Stimulated activated CD4-positive, alpha-beta T cell treated with anti-CD3 and anti-CD28 coated beads, Interleukin-4, amount 100 ng/mL, for 24 hours (primary cell): ENCODE results near the gene RNF44.
A peak's percentile ranks its signal among the peaks of the same experiment; 100 is the strongest.
"Not testable (repeated sequence)": the region's sequence is repeated elsewhere in the genome, so short reads cannot be mapped to it uniquely, and the experiment has no call there.

ENCODE experiments used
- DNase-seq: peaks from one replicate; pipeline ENCODE4 v3.0.0-alpha.2; 2020

The RNF44 gene

GRCh38 chr5:176550937-176551336, 13.7 kb upstream of the RNF44 start:
- DNase-seq = not testable (repeated sequence)

GRCh38 chr5:176550275-176550831, 13.2 kb upstream of the RNF44 start:
- DNase-seq = no peak

- no peak for DNase-seq
These were observed 12.7 kb upstream of the RNF44 start for GRCh38 chr5:176549871-176550270.

GRCh38 chr5:176548967-176549444, 11.8 kb upstream of the RNF44 start, which contains the start of gene CDHR2:
Gene CDHR2 (plus strand): TSS chr5:176549342. CDS start chr5:176565353, 16,011 bp downstream.
- no peak for DNase-seq

GRCh38 chr5:176547802-176548201, 10.6 kb upstream of the RNF44 start:
- DNase-seq = peak; percentile 30

GRCh38 chr5:176545737-176546509, 8.7 kb upstream of the RNF44 start:
- no peak for DNase-seq

- no peak for DNase-seq
These were observed 8.2 kb upstream of the RNF44 start for GRCh38 chr5:176545388-176545736.

- DNase-seq = peak; percentile 73
These were observed 6.4 kb upstream of the RNF44 start for GRCh38 chr5:176543428-176544182.

GRCh38 chr5:176542596-176543427, 5.6 kb upstream of the RNF44 start:
- no peak for DNase-seq

- DNase-seq = peak; percentile 65
These were observed 5.0 kb upstream of the RNF44 start for GRCh38 chr5:176542135-176542595.

- peak; percentile 52 for DNase-seq
These were observed 4.3 kb upstream of the RNF44 start for GRCh38 chr5:176541338-176542134.

- DNase-seq = no peak
These were observed 3.7 kb upstream of the RNF44 start for GRCh38 chr5:176540956-176541337.

GRCh38 chr5:176540476-176540899, 3.3 kb upstream of the RNF44 start:
- DNase-seq = no peak

- no peak for DNase-seq
These were observed 1.8 kb upstream of the RNF44 start for GRCh38 chr5:176538989-176539384.

- no peak for DNase-seq
These were observed 1.2 kb upstream of the RNF44 start for GRCh38 chr5:176538230-176538988.

GRCh38 chr5:176537554-176538229, 490 bp upstream of the RNF44 start:
- peak; percentile 98 for DNase-seq

GRCh38 chr5:176536132-176536901, 885 bp downstream of the RNF44 start:
- DNase-seq = peak; percentile 78

- no peak for DNase-seq
These were observed 1.5 kb downstream of the RNF44 start for GRCh38 chr5:176535664-176536131.

- DNase-seq = peak; percentile 38
These were observed 2.0 kb downstream of the RNF44 start for GRCh38 chr5:176535101-176535663.
